HG03175 (cell line): ENCODE measurements around the gene MBNL2.

ENCODE experiments used
- ATAC-seq: cut with Tn5 transposase; IDR thresholded peaks from one replicate; pipeline ENCODE4 v1.9.1; 2021; ENCODE audit warnings: mild to moderate bottlenecking, moderate library complexity; ENCODE audit not compliant: unreplicated experiment

The MBNL2 gene

GRCh38 chr13:97221989-97222700 lies at the start of gene MBNL2:
TSS of gene MBNL2 (plus strand) at chr13:97222333. CDS start at chr13:97276236, 53,903 bp downstream.
- ATAC-seq = peak; percentile 96

- no peak for ATAC-seq
These were observed 47.5 kb upstream of the MBNL2 start for GRCh38 chr13:97174638-97175037.

- ATAC-seq = no peak
These were observed 47.1 kb upstream of the MBNL2 start for GRCh38 chr13:97175041-97175440.

- no peak for ATAC-seq
These were observed 42.6 kb upstream of the MBNL2 start for GRCh38 chr13:97179501-97179900.

GRCh38 chr13:97182111-97182890 lies 39.8 kb upstream of the MBNL2 start:
- ATAC-seq = no peak

- ATAC-seq = no peak
These were observed 36.8 kb upstream of the MBNL2 start for GRCh38 chr13:97185291-97185690.

- no peak for ATAC-seq
These were observed 36.4 kb upstream of the MBNL2 start for GRCh38 chr13:97185751-97186150.

- no peak for ATAC-seq
These were observed 33.9 kb upstream of the MBNL2 start for GRCh38 chr13:97188207-97188606.

- ATAC-seq = no peak
These were observed 32.2 kb upstream of the MBNL2 start for GRCh38 chr13:97189928-97190327.

- no peak for ATAC-seq
These were observed 31.0 kb upstream of the MBNL2 start for GRCh38 chr13:97191142-97191541.

- no peak for ATAC-seq
These were observed 30.5 kb upstream of the MBNL2 start for GRCh38 chr13:97191615-97192014.

GRCh38 chr13:97192166-97192565 lies 30.0 kb upstream of the MBNL2 start:
- ATAC-seq = no peak

- ATAC-seq = no peak
These were observed 28.6 kb upstream of the MBNL2 start for GRCh38 chr13:97193577-97193976.

- no peak for ATAC-seq
These were observed 27.7 kb upstream of the MBNL2 start for GRCh38 chr13:97194479-97194878.

- no peak for ATAC-seq
These were observed 25.8 kb upstream of the MBNL2 start for GRCh38 chr13:97196340-97196739.

- no peak for ATAC-seq
These were observed 23.4 kb upstream of the MBNL2 start for GRCh38 chr13:97198753-97199152.

- no peak for ATAC-seq
These were observed 22.7 kb upstream of the MBNL2 start for GRCh38 chr13:97199451-97199850.

GRCh38 chr13:97200081-97200942 lies 21.8 kb upstream of the MBNL2 start:
- no peak for ATAC-seq

- ATAC-seq = no peak
These were observed 19.4 kb upstream of the MBNL2 start for GRCh38 chr13:97202761-97203160.

- no peak for ATAC-seq
These were observed 16.7 kb upstream of the MBNL2 start for GRCh38 chr13:97205465-97205864.

- ATAC-seq = no peak
These were observed 16.2 kb upstream of the MBNL2 start for GRCh38 chr13:97205982-97206381.
